ENCODE measurements around the gene ACER3.
"Not testable (repeated sequence)": the region's sequence is repeated elsewhere in the genome, so short reads cannot be mapped to it uniquely, and the experiment has no call there.

The ACER3 gene

DNA sequence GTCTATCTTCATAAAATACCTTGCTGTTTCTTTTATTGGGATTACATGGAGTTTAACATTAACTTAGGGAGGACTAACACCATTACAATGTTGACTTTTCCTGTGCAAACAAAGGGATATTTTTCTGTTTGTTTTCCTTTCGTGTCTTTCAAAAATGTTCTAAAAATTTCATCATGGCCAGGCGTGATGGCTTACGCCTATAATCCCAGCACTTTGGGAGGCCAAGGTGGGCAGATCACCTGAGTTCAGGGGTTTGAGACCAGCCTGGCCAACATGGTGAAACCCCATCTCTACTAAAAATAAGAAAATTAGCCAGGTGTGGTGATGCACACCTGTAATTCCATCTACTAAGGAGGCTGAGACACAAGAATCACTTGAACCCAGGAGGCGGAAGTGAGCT is 200.5 kb downstream of the ACER3 start:
- H3K14ac ChIP-seq (ENCODE audit: low read length); H2AFZ ChIP-seq (ENCODE audit: low read length); H3K27ac ChIP-seq (replicated peaks; ENCODE audit: low read length); H3K36me3 ChIP-seq (replicated peaks in 1 of 2; ENCODE audit: control insufficient read depth in 2 of 2, insufficient read depth in 2 of 2, low read length in 2 of 2); H4K91ac ChIP-seq (ENCODE audit: low read depth, low read length, poor library complexity); H2AK5ac ChIP-seq (ENCODE audit: low read depth, low read length); H2BK12ac ChIP-seq (ENCODE audit: low read length); H2BK5ac ChIP-seq (ENCODE audit: low read length); H4K8ac ChIP-seq (ENCODE audit: low read depth, low read length); H2BK15ac ChIP-seq (ENCODE audit: low read length); H3K4ac ChIP-seq (ENCODE audit: low read length); H3K18ac ChIP-seq (ENCODE audit: low read length); DNase-seq (ENCODE audit: low spot score); H3K9ac ChIP-seq (ENCODE audit: low read depth, low read length, poor library complexity); H2BK120ac ChIP-seq (ENCODE audit: low read depth, low read length); H3K4me1 ChIP-seq (ENCODE audit: control insufficient read depth in 2 of 2, insufficient read depth in 1 of 2, low read depth in 1 of 2, low read length in 2 of 2); H3K4me3 ChIP-seq (ENCODE audit: low read length in 2 of 2); H3K79me1 ChIP-seq (ENCODE audit: low read depth, low read length); H3K23ac ChIP-seq (ENCODE audit: low read depth, low read length, poor library complexity); H3K4me2 ChIP-seq (ENCODE audit: insufficient read depth, low read length, poor library complexity, severe bottlenecking); H3K27me3 ChIP-seq (ENCODE audit: control insufficient read depth in 3 of 3, insufficient read depth in 3 of 3, low read depth in 1 of 3, low read length in 3 of 3): not testable (repeated sequence)
- H3K9me3 ChIP-seq (replicated peaks in 1 of 2; ENCODE audit: control insufficient read depth in 2 of 2, insufficient read depth in 1 of 2, low read depth in 1 of 2, low read length in 2 of 2): peaks cover 3 to 16% of the 10 kb centered on the region in 2 donors
- no CpG with 5 or more reads among the region's 4 CpGs for WGBS, 2 donors (ENCODE audit: extremely low coverage in 2 of 2, insufficient read length in 2 of 2, insufficient replicate concordance in 1 of 2)

DNA sequence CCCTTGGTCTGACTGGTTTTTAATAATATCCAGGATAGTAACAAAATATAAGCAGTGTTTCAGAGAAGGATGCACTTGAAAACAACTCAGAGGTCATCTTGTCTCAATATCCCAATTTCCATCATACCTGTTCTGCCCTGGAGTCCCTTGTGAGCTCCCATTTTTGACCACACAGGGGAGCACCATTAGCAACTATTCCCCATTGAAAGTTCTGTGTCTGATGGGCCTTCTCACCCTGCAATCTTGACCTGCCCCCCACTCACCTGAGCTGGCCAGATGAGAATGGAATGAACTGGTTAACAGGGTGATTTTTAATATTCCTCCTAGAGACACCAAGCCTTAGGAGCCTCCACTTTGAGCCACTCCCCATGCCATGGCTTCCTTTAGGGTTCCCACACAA is 202.2 kb downstream of the ACER3 start:
- no peak overlapping the region for H2BK5ac ChIP-seq (ENCODE audit: low read length)
- no peak overlapping the region for H3K27ac ChIP-seq (replicated peaks; ENCODE audit: low read length)
- peaks cover 0 to 3% (median 0%) of the 10 kb centered on the region in 3 experiments for H3K27me3 ChIP-seq (ENCODE audit: control insufficient read depth in 3 of 3, insufficient read depth in 3 of 3, low read depth in 1 of 3, low read length in 3 of 3)
- H3K23ac ChIP-seq (ENCODE audit: low read depth, low read length, poor library complexity): no peak overlapping the region
- H3K4me2 ChIP-seq (ENCODE audit: insufficient read depth, low read length, poor library complexity, severe bottlenecking): no peak overlapping the region
- H4K8ac ChIP-seq (ENCODE audit: low read depth, low read length): no peak overlapping the region
- no peak overlapping the region for H2BK15ac ChIP-seq (ENCODE audit: low read length)
- no peak overlapping the region for H4K91ac ChIP-seq (ENCODE audit: low read depth, low read length, poor library complexity)
- no peak overlapping the region for H3K4ac ChIP-seq (ENCODE audit: low read length)
- H3K9me3 ChIP-seq (replicated peaks in 1 of 2; ENCODE audit: control insufficient read depth in 2 of 2, insufficient read depth in 1 of 2, low read depth in 1 of 2, low read length in 2 of 2): peaks cover 0 to 10% of the 10 kb centered on the region in 2 donors
- H3K4me3 ChIP-seq (ENCODE audit: low read length in 2 of 2): no peak overlapping the region
- no peak for DNase-seq (ENCODE audit: low spot score)
- no peaks in the 10 kb centered on the region for H3K79me1 ChIP-seq (ENCODE audit: low read depth, low read length)
- H2AFZ ChIP-seq (ENCODE audit: low read length): no peak overlapping the region
- no peak overlapping the region for H3K18ac ChIP-seq (ENCODE audit: low read length)
- no peak overlapping the region for H3K9ac ChIP-seq (ENCODE audit: low read depth, low read length, poor library complexity)
- H3K14ac ChIP-seq (ENCODE audit: low read length): no peak overlapping the region
- no peak overlapping the region for H2AK5ac ChIP-seq (ENCODE audit: low read depth, low read length)
- H2BK120ac ChIP-seq (ENCODE audit: low read depth, low read length): no peak overlapping the region
- H2BK12ac ChIP-seq (ENCODE audit: low read length): no peak overlapping the region
- H3K36me3 ChIP-seq (replicated peaks in 1 of 2; ENCODE audit: control insufficient read depth in 2 of 2, insufficient read depth in 2 of 2, low read length in 2 of 2): no peaks in the 10 kb centered on the region
- peaks cover 4 to 5% of the 10 kb centered on the region in 2 donors for H3K4me1 ChIP-seq (ENCODE audit: control insufficient read depth in 2 of 2, insufficient read depth in 1 of 2, low read depth in 1 of 2, low read length in 2 of 2)

DNA sequence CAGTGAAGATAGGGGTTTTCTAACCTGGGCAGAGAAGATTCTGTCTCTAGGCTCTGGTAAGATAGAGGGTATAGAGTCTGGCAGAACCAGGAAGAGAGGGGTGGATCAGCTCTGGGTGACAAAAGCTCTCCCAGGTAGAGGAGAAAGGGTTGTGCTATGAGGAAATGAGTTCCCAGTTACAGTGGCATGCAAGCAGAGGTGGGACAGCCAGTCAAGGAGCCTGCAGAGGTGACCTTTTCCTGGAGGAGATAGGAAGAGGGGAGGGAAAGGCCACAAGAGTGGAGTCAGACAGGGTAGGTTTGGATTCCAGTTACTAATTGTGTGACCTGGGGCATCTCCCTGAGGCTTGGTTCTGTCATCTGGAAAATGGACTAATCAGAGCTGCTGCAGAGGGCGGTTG is 202.7 kb downstream of the ACER3 start:
- Histone ChIP-seq H2BK5ac (ENCODE audit: low read length) (no peak overlapping the region), H3K27ac (replicated peaks; ENCODE audit: low read length) (no peak overlapping the region), H3K36me3 (replicated peaks in 1 of 2; ENCODE audit: control insufficient read depth in 2 of 2, insufficient read depth in 2 of 2, low read length in 2 of 2) (no peaks in the 10 kb centered on the region), H2BK120ac (ENCODE audit: low read depth, low read length) (no peak overlapping the region), H3K9me3 (replicated peaks in 1 of 2; ENCODE audit: control insufficient read depth in 2 of 2, insufficient read depth in 1 of 2, low read depth in 1 of 2, low read length in 2 of 2) (peaks cover 0 to 10% of the 10 kb centered on the region in 2 donors), H3K14ac (ENCODE audit: low read length) (no peak overlapping the region), H3K4me3 (ENCODE audit: low read length in 2 of 2) (no peak overlapping the region), H2BK15ac (ENCODE audit: low read length) (no peak overlapping the region), H3K18ac (ENCODE audit: low read length) (no peak overlapping the region), H3K4me1 (ENCODE audit: control insufficient read depth in 2 of 2, insufficient read depth in 1 of 2, low read depth in 1 of 2, low read length in 2 of 2) (peaks cover 7 to 10% of the 10 kb centered on the region in 2 donors), H2BK12ac (ENCODE audit: low read length) (no peak overlapping the region), H2AK5ac (ENCODE audit: low read depth, low read length) (no peak overlapping the region), H4K91ac (ENCODE audit: low read depth, low read length, poor library complexity) (no peak overlapping the region), H3K79me1 (ENCODE audit: low read depth, low read length) (no peaks in the 10 kb centered on the region), H2AFZ (ENCODE audit: low read length) (no peak overlapping the region), H3K4ac (ENCODE audit: low read length) (no peak overlapping the region), H3K4me2 (ENCODE audit: insufficient read depth, low read length, poor library complexity, severe bottlenecking) (no peak overlapping the region), H3K23ac (ENCODE audit: low read depth, low read length, poor library complexity) (no peak overlapping the region), H3K27me3 (ENCODE audit: control insufficient read depth in 3 of 3, insufficient read depth in 3 of 3, low read depth in 1 of 3, low read length in 3 of 3) (peaks cover 0 to 3% (median 0%) of the 10 kb centered on the region in 3 experiments), H3K9ac (ENCODE audit: low read depth, low read length, poor library complexity) (no peak overlapping the region), H4K8ac (ENCODE audit: low read depth, low read length) (no peak overlapping the region)
- WGBS, 2 donors (ENCODE audit: extremely low coverage in 2 of 2, insufficient read length in 2 of 2, insufficient replicate concordance in 1 of 2): no CpG with 5 or more reads among the region's 1 CpG
- no peak for DNase-seq (ENCODE audit: low spot score)

DNA sequence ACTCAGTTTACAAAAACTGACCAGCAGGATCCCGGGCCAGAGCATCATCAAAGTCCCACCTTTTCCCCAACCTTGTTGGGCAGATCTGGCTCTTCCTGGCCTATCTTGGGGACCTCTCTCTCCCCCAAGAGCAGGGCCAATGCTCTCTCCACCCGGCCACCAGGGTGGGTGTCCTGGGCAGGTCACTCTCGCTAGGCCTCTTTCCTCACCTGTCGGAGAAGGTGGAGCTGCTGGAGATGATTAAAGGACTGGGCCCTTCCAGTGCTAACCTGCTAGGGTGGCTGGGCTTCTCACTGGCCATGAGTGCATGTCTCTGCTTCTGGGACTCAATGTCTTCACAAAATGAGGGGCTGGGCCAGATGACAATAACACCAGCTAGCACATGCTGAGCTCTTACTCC is 203.1 kb downstream of the ACER3 start:
- Histone ChIP-seq H3K14ac (ENCODE audit: low read length) (no peak overlapping the region), H2AFZ (ENCODE audit: low read length) (no peak overlapping the region), H3K9me3 (replicated peaks in 1 of 2; ENCODE audit: control insufficient read depth in 2 of 2, insufficient read depth in 1 of 2, low read depth in 1 of 2, low read length in 2 of 2) (peaks cover 0 to 10% of the 10 kb centered on the region in 2 donors), H3K4me2 (ENCODE audit: insufficient read depth, low read length, poor library complexity, severe bottlenecking) (no peak overlapping the region), H3K4me3 (ENCODE audit: low read length in 2 of 2) (no peak overlapping the region), H2AK5ac (ENCODE audit: low read depth, low read length) (no peak overlapping the region), H3K4ac (ENCODE audit: low read length) (no peak overlapping the region), H3K23ac (ENCODE audit: low read depth, low read length, poor library complexity) (no peak overlapping the region), H3K9ac (ENCODE audit: low read depth, low read length, poor library complexity) (no peak overlapping the region), H3K79me1 (ENCODE audit: low read depth, low read length) (no peaks in the 10 kb centered on the region), H2BK120ac (ENCODE audit: low read depth, low read length) (no peak overlapping the region), H3K4me1 (ENCODE audit: control insufficient read depth in 2 of 2, insufficient read depth in 1 of 2, low read depth in 1 of 2, low read length in 2 of 2) (peaks cover 7 to 14% of the 10 kb centered on the region in 2 donors), H2BK5ac (ENCODE audit: low read length) (no peak overlapping the region), H2BK15ac (ENCODE audit: low read length) (no peak overlapping the region), H3K18ac (ENCODE audit: low read length) (no peak overlapping the region), H3K27ac (replicated peaks; ENCODE audit: low read length) (no peak overlapping the region), H4K8ac (ENCODE audit: low read depth, low read length) (no peak overlapping the region), H3K27me3 (ENCODE audit: control insufficient read depth in 3 of 3, insufficient read depth in 3 of 3, low read depth in 1 of 3, low read length in 3 of 3) (peaks cover 0 to 3% (median 0%) of the 10 kb centered on the region in 3 experiments), H2BK12ac (ENCODE audit: low read length) (no peak overlapping the region), H3K36me3 (replicated peaks in 1 of 2; ENCODE audit: control insufficient read depth in 2 of 2, insufficient read depth in 2 of 2, low read length in 2 of 2) (no peaks in the 10 kb centered on the region), H4K91ac (ENCODE audit: low read depth, low read length, poor library complexity) (no peak overlapping the region)
- no peak for DNase-seq (ENCODE audit: low spot score)
- no CpG with 5 or more reads among the region's 4 CpGs for WGBS, 2 donors (ENCODE audit: extremely low coverage in 2 of 2, insufficient read length in 2 of 2, insufficient replicate concordance in 1 of 2)
